BLaER1 treated with 17β-estradiol and CSF1 and Interleukin-3, amounts not matched to agents 10 nM and 100 nM (cell line): ENCODE data around the gene TMEM231.
A peak's percentile ranks its signal among the peaks of the same experiment; 100 is the strongest.

Experiments used
- H3K27ac ChIP-seq, 11 experiments: shearing (Covaris generic); formaldehyde crosslinking; 2 replicates each; pipeline ENCODE4 v1.8.1; 2022
- H3K27me3 ChIP-seq, 11 experiments: shearing (Covaris generic); formaldehyde crosslinking; 2 replicates each; pipeline ENCODE4 v1.8.1; 2022
- H3K36me3 ChIP-seq, 11 experiments: shearing (Covaris generic); formaldehyde crosslinking; 2 replicates each; pipeline ENCODE4 v1.8.1; 2022
- H3K4me1 ChIP-seq, 10 experiments: shearing (Covaris generic); formaldehyde crosslinking; 2 replicates each; pipeline ENCODE4 v1.8.1; 2022
- H3K4me2 ChIP-seq, 11 experiments: shearing (Covaris generic); formaldehyde crosslinking; 2 replicates each; pipeline ENCODE4 v1.8.1; 2022
- H3K4me3 ChIP-seq, 10 experiments: shearing (Covaris generic); formaldehyde crosslinking; 2 replicates each; pipeline ENCODE4 v1.8.1; 2022
- H3K9ac ChIP-seq, 11 experiments: shearing (Covaris generic); formaldehyde crosslinking; 2 replicates each; pipeline ENCODE4 v1.8.1; 2022
- H3K9me3 ChIP-seq, 11 experiments: shearing (Covaris generic); formaldehyde crosslinking; replicated peaks in 1 of 11; 2 replicates each; pipeline ENCODE4 v1.8.1; 2022
- H4K20me1 ChIP-seq, 11 experiments: shearing (Covaris generic); formaldehyde crosslinking; 2 replicates each; pipeline ENCODE4 v1.8.1; 2022
- Cebpa-rat ChIP-seq, 11 experiments: shearing (Covaris generic); IDR thresholded peaks; 2 replicates each; pipeline ENCODE4 v1.8.1; 2022

TMEM231 gene

GRCh38 chr16:75495076-75495674, 60.9 kb downstream of the TMEM231 start, which contains the start of gene CHST6:
TSS of gene CHST6 (minus strand) at chr16:75495441. CDS start at chr16:75479828, 15,613 bp downstream.
- no peaks in the 10 kb centered on the region for H3K36me3 ChIP-seq
- TF ChIP-seq Cebpa-rat (IDR thresholded peaks at IDR 0.05): no peak
- H3K27ac ChIP-seq: peak within 1 kb of the TSS in 9 of 11 experiments; percentile 56 to 78 (median 70); a peak in 18 of 22 replicates
- H3K4me3 ChIP-seq: peak within 1 kb of the TSS; percentile 55 to 91 (median 74)
- H3K4me1 ChIP-seq: peaks cover 35 to 76% (median 62%) of the 10 kb centered on the region in 10 experiments
- peaks cover 0 to 3% (median 0%) of the 10 kb centered on the region in 11 experiments; a peak in 4 of 22 replicates for H3K9me3 ChIP-seq
- H3K27me3 ChIP-seq: peaks cover 0 to 16% (median 0%) of the 10 kb centered on the region in 11 experiments; a peak in 4 of 22 replicates
- H3K4me2 ChIP-seq: peak within 1 kb of the TSS; percentile 84 to 100 (median 96)
- peak within 1 kb of the TSS; percentile 67 to 88 (median 77) for H3K9ac ChIP-seq
- H4K20me1 ChIP-seq: peaks cover 0 to 13% (median 0%) of the 10 kb centered on the region in 11 experiments; a peak in 3 of 22 replicates

GRCh38 chr16:75494661-75495075, 61.4 kb downstream of the TMEM231 start:
- Histone ChIP-seq H3K27me3 (peaks cover 0 to 16% (median 0%) of the 10 kb centered on the region in 11 experiments; a peak in 4 of 22 replicates), H3K36me3 (no peaks in the 10 kb centered on the region; a peak in 1 of 22 replicates), H3K4me3 (peak overlapping the region; percentile 55 to 91 (median 74)), H3K9me3 (no peaks in the 10 kb centered on the region; a peak in 1 of 22 replicates), H4K20me1 (peaks cover 0 to 13% (median 0%) of the 10 kb centered on the region in 11 experiments; a peak in 3 of 22 replicates), H3K27ac (peak overlapping the region in 9 of 11 experiments; percentile 56 to 78 (median 70); a peak in 18 of 22 replicates), H3K9ac (peak overlapping the region; percentile 67 to 88 (median 77)), H3K4me1 (peaks cover 39 to 81% (median 66%) of the 10 kb centered on the region in 10 experiments), H3K4me2 (peak overlapping the region; percentile 84 to 100 (median 96))
- no peak for TF ChIP-seq Cebpa-rat (IDR thresholded peaks at IDR 0.05)

DNA sequence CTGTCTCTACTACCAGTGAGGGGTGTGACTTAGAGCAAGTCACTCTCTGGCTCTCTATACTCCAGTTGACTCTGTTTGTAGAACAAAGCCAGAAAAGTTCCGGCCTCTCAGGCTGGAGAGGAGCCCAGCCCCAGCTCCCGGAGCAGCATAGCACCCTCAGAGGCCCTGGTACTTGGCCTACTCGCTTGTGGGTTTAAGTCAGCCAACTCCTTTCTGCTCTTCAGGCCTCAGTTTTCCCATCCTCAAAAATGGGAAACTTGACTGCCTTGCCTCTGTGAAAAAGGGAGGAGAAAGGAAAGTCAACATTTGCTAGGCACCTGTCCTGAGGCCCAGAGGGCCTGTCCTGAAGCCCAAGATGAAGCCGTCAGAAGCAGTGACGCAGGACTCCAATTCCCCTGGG, 61.9 kb downstream of the TMEM231 start:
- peak overlapping the region; percentile 84 to 100 (median 96) for H3K4me2 ChIP-seq
- H3K4me1 ChIP-seq: peaks cover 44 to 86% (median 71%) of the 10 kb centered on the region in 10 experiments
- H3K36me3 ChIP-seq: peaks cover 0 to 1% (median 0%) of the 10 kb centered on the region in 11 experiments; a peak in 2 of 22 replicates
- H3K9ac ChIP-seq: peak overlapping the region in 10 of 11 experiments; percentile 67 to 88 (median 78); a peak in 19 of 22 replicates
- peak overlapping the region in 8 of 11 experiments; percentile 59 to 78 (median 72); a peak in 15 of 22 replicates for H3K27ac ChIP-seq
- peaks cover 0 to 16% (median 0%) of the 10 kb centered on the region in 11 experiments; a peak in 4 of 22 replicates for H3K27me3 ChIP-seq
- peaks cover 0 to 13% (median 0%) of the 10 kb centered on the region in 11 experiments; a peak in 3 of 22 replicates for H4K20me1 ChIP-seq
- peak overlapping the region; percentile 55 to 91 (median 74); a peak in 19 of 20 replicates for H3K4me3 ChIP-seq
- no peaks in the 10 kb centered on the region for H3K9me3 ChIP-seq
- no peak for TF ChIP-seq Cebpa-rat (IDR thresholded peaks at IDR 0.05)

GRCh38 chr16:75491876-75492275, 64.2 kb downstream of the TMEM231 start:
- Histone ChIP-seq H3K4me2 (peak overlapping the region; percentile 2 to 99 (median 93); a peak in 18 of 22 replicates), H3K27ac (peak overlapping the region in 2 of 11 experiments; percentile 26 to 40; a peak in 2 of 22 replicates), H3K27me3 (peaks cover 0 to 16% (median 0%) of the 10 kb centered on the region in 11 experiments; a peak in 4 of 22 replicates), H3K4me3 (peak overlapping the region in 2 of 10 experiments; percentile 84 to 91; a peak in 5 of 20 replicates), H3K9ac (peak overlapping the region in 5 of 11 experiments; percentile 1 to 88 (median 79); a peak in 8 of 22 replicates), H4K20me1 (peaks cover 0 to 13% (median 0%) of the 10 kb centered on the region in 11 experiments; a peak in 3 of 22 replicates), H3K36me3 (peaks cover 0 to 24% (median 0%) of the 10 kb centered on the region in 11 experiments; a peak in 5 of 22 replicates), H3K4me1 (peaks cover 58 to 93% (median 88%) of the 10 kb centered on the region in 10 experiments), H3K9me3 (no peaks in the 10 kb centered on the region)
- no peak for TF ChIP-seq Cebpa-rat (IDR thresholded peaks at IDR 0.05)

DNA sequence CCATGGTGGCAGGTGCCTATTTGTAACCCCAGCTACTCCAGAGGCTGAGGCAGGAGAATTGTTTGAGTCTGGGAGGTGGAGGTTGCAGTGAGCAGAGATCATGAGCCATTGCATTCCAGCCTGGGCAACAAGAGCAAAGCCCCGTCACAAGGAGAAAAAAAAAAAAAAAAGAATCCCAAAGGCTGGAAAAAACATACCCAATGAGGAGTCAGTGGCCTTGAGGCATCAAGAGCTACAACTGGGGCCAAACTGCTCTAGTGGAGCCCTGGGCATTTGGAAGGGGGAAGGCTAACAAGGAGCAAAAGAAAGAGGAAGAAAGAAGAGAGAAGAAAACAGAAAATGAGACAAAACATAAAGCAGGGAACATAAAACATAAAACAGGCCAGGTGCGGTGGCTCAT, 67.7 kb downstream of the TMEM231 start:
- Histone ChIP-seq H3K27ac (peak overlapping the region in 1 of 11 experiments; percentile 8; a peak in 1 of 22 replicates), H3K4me3 (no peak overlapping the region), H3K4me2 (peak overlapping the region in 9 of 11 experiments; percentile 14 to 94 (median 33); a peak in 10 of 22 replicates), H3K27me3 (no peaks in the 10 kb centered on the region), H3K36me3 (peaks cover 0 to 42% (median 0%) of the 10 kb centered on the region in 11 experiments; a peak in 7 of 22 replicates), H3K4me1 (peaks cover 73 to 98% (median 94%) of the 10 kb centered on the region in 10 experiments), H4K20me1 (peaks cover 0 to 25% (median 0%) of the 10 kb centered on the region in 11 experiments; a peak in 5 of 22 replicates), H3K9me3 (no peaks in the 10 kb centered on the region), H3K9ac (no peak overlapping the region)
- no peak for TF ChIP-seq Cebpa-rat (IDR thresholded peaks at IDR 0.05)
